HG03135 (cell line): Measurements from ENCODE around the gene BRS3.

ENCODE experiments used
- ATAC-seq: cut with Tn5 transposase; IDR thresholded peaks from one replicate; pipeline ENCODE4 v1.9.1; 2021; ENCODE audit warnings: mild to moderate bottlenecking, moderate library complexity; ENCODE audit not compliant: unreplicated experiment

BRS3 gene

GRCh38 chrX:136493011-136493410 is 5.3 kb downstream of the BRS3 start:
- ATAC-seq: no peak

DNA sequence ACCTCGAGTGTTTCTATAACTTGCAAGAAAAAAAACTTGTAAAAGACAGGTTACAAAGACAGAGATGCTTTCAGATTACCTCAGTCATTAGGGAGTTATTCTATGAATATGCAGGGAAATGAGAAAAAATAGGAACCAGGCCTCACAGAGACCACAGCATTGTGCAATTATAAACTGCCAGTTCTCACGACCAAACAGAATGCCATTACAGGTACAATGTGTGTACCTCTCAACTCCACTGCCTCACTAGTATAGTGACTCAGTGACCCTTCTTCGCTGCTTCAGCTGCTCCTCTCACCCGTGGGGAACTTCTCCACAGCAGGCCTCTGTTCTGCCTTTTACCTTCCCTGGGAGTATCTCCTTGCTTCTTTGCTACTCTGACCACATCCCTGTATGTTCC is 7.3 kb downstream of the BRS3 start:
- ATAC-seq: no peak

GRCh38 chrX:136496186-136496763 is 8.5 kb downstream of the BRS3 start:
- no peak for ATAC-seq

GRCh38 chrX:136496764-136497555 is 9.2 kb downstream of the BRS3 start:
- ATAC-seq: peak; percentile 83

- ATAC-seq: peak; percentile 13
Measured at GRCh38 chrX:136497556-136498052, 9.9 kb downstream of the BRS3 start, which contains the start of gene HTATSF1. HTATSF1 (plus strand) TSS chrX:136497592; CDS start chrX:136497685, 93 bp downstream.

- ATAC-seq: no peak
Measured at GRCh38 chrX:136519069-136519468, 31.3 kb downstream of the BRS3 start.

DNA sequence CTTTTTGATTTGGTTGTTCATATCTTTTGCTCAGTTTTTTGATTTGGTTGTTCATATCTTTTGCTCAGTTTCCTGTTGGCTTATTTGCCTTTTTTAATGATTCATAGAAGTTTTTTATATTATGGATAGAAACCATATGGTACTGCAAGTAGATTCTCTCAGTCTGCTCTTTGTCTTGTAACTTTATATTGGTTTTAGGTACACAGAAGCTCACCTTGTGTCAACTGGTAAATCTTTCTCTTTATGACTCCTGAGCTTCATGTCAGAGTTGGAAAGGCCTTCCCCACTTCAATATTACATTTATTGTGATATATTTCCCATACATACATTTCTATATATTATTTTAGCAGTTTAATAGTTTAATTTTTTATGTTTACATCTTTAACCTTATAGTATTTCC is 36.0 kb downstream of the BRS3 start:
- no peak for ATAC-seq

- no peak for ATAC-seq
Measured at GRCh38 chrX:136525738-136526606, 38.2 kb downstream of the BRS3 start.

GRCh38 chrX:136528645-136529315 is 41.0 kb downstream of the BRS3 start:
- ATAC-seq: no peak

- ATAC-seq: no peak
Measured at GRCh38 chrX:136529795-136530194, 42.0 kb downstream of the BRS3 start.

DNA sequence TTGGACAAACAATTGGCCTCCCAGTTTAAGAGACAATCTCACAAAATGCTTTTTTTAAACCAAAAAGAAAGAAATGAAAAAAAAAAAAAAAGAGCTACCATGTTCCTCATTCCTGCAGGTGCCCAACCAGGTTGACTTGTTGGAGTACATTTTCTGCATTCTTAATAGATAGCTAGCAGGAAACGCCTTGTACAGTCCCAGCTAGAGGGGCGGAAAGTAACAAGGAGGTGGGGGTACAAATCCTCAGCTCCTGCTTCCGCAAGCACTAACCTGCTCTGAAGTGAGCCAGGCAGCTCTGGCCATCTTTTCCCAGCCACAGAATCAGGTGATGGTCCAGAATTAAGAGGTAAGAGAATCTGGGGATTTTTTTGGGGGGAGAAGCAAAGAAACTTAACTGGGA is 44.2 kb downstream of the BRS3 start, which contains the start of gene VGLL1:
Gene VGLL1, plus strand, starts transcription at position 265 of the 400 bp plus-strand sequence. CDS start 3,806 bp downstream, outside the sequence.
- no peak for ATAC-seq

DNA sequence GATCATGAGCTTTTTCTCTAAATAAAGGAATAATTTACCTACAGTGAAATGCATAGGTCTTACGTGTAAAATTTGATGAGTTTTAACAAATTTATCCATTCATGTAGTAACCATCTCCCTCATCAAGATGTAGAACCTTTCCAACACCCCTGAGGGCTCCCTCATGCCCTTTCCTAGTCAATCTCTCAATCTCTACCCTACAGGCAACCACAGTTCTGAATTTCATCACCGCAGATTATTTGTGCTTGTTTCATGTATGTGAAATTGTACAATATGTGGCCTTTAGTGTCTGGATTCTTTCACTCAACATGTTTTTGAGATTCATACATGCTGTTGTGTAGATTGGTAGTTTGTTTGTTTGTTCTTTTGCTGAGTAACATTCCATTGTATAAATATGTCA is 46.4 kb downstream of the BRS3 start:
- no peak for ATAC-seq

DNA sequence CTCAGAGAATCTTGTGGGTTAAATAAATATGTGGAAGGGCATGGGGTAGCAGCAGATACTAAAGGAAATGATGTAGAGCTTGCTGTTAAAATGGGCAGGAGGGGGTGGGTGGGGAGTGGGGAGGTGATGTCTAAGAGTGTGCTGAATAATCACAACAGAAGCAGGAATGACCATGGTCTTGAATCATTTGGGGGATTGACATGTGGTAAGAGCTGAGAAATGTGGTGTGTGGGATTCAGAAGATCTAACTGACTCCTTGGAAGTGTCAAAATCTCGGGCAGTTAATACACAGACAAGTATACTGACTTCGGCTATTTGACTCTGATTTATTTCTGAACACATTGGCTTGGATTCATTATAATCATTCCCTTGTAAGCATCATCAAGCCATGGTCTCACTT is 51.1 kb downstream of the BRS3 start:
- ATAC-seq: no peak

GRCh38 chrX:136540226-136540625 is 52.5 kb downstream of the BRS3 start:
- ATAC-seq: no peak

- ATAC-seq: no peak
Measured at GRCh38 chrX:136541294-136541693, 53.5 kb downstream of the BRS3 start.

- no peak for ATAC-seq
Measured at GRCh38 chrX:136542281-136542680, 54.5 kb downstream of the BRS3 start.
